H1 (cell line): ENCODE measurements around the gene QSER1. TPM values are rescaled to one million over a fixed set of nuclear protein-coding genes. Genes with fewer than 3 reads are reported as not detected.

ENCODE experiments used
- CTCF ChIA-PET: fragments of 300-600 bp; sonication (Branson Sonifier 250); formaldehyde crosslinking; loops from one replicate; lab custom pipeline; 2021; ENCODE audit not compliant: partially characterized antibody; lab: Charles Lee
- POLR2A ChIA-PET: fragments of 300-600 bp; sonication (Branson Sonifier 250); formaldehyde crosslinking; loops from one replicate; lab custom pipeline; 2021; ENCODE audit warnings: inconsistent platforms; ENCODE audit not compliant: partially characterized antibody; lab: Charles Lee
- DNase-seq, 2 experiments: peaks; one replicate each; pipeline versions ENCODE4 v3.0.0 to v3.0.0-alpha.2; 2010 to 2022; ENCODE audit warnings: low spot score in 2 of 2, low read depth in 1 of 2, mixed read lengths in 1 of 2
- FAIRE-seq: peaks from 2 replicates; lab custom pipeline; 2011; peaks lifted over from hg19 to GRCh38; lab: Jason Lieb, UNC
- H2AFZ ChIP-seq: 2 replicates; pipeline ENCODE4 v1.8.1; 2012; ENCODE audit warnings: low read length, inconsistent platforms
- H2AK5ac ChIP-seq: 2 replicates; pipeline ENCODE4 v1.6.1; 2013; ENCODE audit warnings: low read depth, low read length
- H2BK120ac ChIP-seq: replicated peaks from 2 replicates; pipeline ENCODE3; 2013; ENCODE audit warnings: low read depth, low read length, inconsistent platforms
- H2BK12ac ChIP-seq: 2 replicates; pipeline ENCODE4 v1.6.1; 2013; ENCODE audit warnings: low read depth, low read length
- H2BK15ac ChIP-seq: 2 replicates; pipeline ENCODE4 v1.6.1; 2013; ENCODE audit warnings: low read length
- H2BK20ac ChIP-seq: 2 replicates; pipeline ENCODE4 v1.6.1; 2013; ENCODE audit warnings: low read length
- H2BK5ac ChIP-seq: 2 replicates; pipeline ENCODE4 v1.6.1; 2013; ENCODE audit warnings: low read depth, low read length
- H3K14ac ChIP-seq: 2 replicates; pipeline ENCODE4 v1.6.1; 2013; ENCODE audit warnings: inconsistent platforms; ENCODE audit not compliant: insufficient read length
- H3K18ac ChIP-seq: 2 replicates; pipeline ENCODE4 v1.6.1; 2013; ENCODE audit warnings: low read length; ENCODE audit errors: extremely low read depth
- H3K23ac ChIP-seq: 2 replicates; pipeline ENCODE4 v1.6.1; 2013; ENCODE audit warnings: inconsistent platforms; ENCODE audit not compliant: insufficient read length
- H3K23me2 ChIP-seq: 2 replicates; pipeline ENCODE4 v1.6.1; 2013; ENCODE audit warnings: low read depth, low read length
- H3K27ac ChIP-seq: 2 replicates; pipeline ENCODE4 v1.6.1; 2011; ENCODE audit warnings: low read depth, low read length, inconsistent platforms
- H3K27me3 ChIP-seq, 4 experiments: replicated peaks in 1 of 4; 1 replicate in 1 of 4; 2 replicates in 3 of 4; pipeline versions ENCODE4 v1.6.1 to v1.8.1; 2011 to 2013; ENCODE audit warnings: low read length in 3 of 4, mild to moderate bottlenecking in 3 of 4, inconsistent platforms in 2 of 4, mixed read lengths in 2 of 4, moderate library complexity in 1 of 4; ENCODE audit not compliant: control insufficient read depth in 3 of 4, insufficient read depth in 3 of 4; ENCODE audit errors: extremely low read depth in 1 of 4
- H3K36me3 ChIP-seq, 4 experiments: 2 replicates each; pipeline versions ENCODE4 v1.6.1 to v1.8.1; 2011 to 2013; ENCODE audit warnings: mild to moderate bottlenecking in 4 of 4, low read length in 3 of 4, moderate library complexity in 2 of 4, control low read depth in 1 of 4, inconsistent platforms in 1 of 4; ENCODE audit not compliant: insufficient read depth in 4 of 4, control insufficient read depth in 2 of 4
- H3K4ac ChIP-seq: replicated peaks from 2 replicates; pipeline ENCODE3; 2013; ENCODE audit warnings: low read length, low read depth, mixed read lengths, inconsistent platforms; ENCODE audit not compliant: insufficient read length
- H3K4me1 ChIP-seq, 4 experiments: replicated peaks in 1 of 4; 1 replicate in 1 of 4; 2 replicates in 3 of 4; pipeline versions ENCODE4 v1.6.1 to v1.8.1; 2011 to 2013; ENCODE audit warnings: low read length in 3 of 4, inconsistent platforms in 2 of 4, mixed read lengths in 1 of 4; ENCODE audit not compliant: insufficient read depth in 4 of 4, control insufficient read depth in 3 of 4
- H3K4me2 ChIP-seq, 2 experiments: 2 replicates each; pipeline versions ENCODE4 v1.6.1 to v1.8.1; 2011 to 2013; ENCODE audit warnings: low read depth in 2 of 2, low read length in 2 of 2, control low read depth in 1 of 2, inconsistent platforms in 1 of 2, mild to moderate bottlenecking in 1 of 2; ENCODE audit not compliant: insufficient read depth in 1 of 2
- H3K4me3 ChIP-seq, 4 experiments: fragments of 200-600, 300-600 bp in 1 of 4; sonication (generic), shearing (Covaris generic), sonication (Bioruptor Twin) in 1 of 4; 2 replicates each; pipeline versions ENCODE4 v1.5.1 to v1.8.1; 2011 to 2016; ENCODE audit warnings: low read length in 4 of 4, low read depth in 3 of 4, control low read depth in 2 of 4, inconsistent platforms in 2 of 4, mild to moderate bottlenecking in 2 of 4, mixed read lengths in 1 of 4, moderate library complexity in 1 of 4; ENCODE audit not compliant: insufficient read depth in 2 of 4; ENCODE audit errors: extremely low read depth in 1 of 4
- H3K56ac ChIP-seq: replicated peaks from 2 replicates; pipeline ENCODE3; 2013; ENCODE audit warnings: low read depth, mild to moderate bottlenecking, mixed read lengths, low read length, inconsistent platforms; ENCODE audit not compliant: insufficient read length
- H3K79me1 ChIP-seq: 2 replicates; pipeline ENCODE4 v1.6.1; 2013; ENCODE audit warnings: low read depth, low read length, control low read depth
- H3K79me2 ChIP-seq, 2 experiments: 2 replicates each; pipeline versions ENCODE4 v1.6.1 to v1.8.1; 2012 to 2013; ENCODE audit warnings: low read length in 2 of 2, mild to moderate bottlenecking in 2 of 2, inconsistent platforms in 1 of 2; ENCODE audit not compliant: insufficient read depth in 2 of 2, control insufficient read depth in 1 of 2
- H3K9ac ChIP-seq, 4 experiments: replicated peaks in 1 of 4; 1 replicate in 1 of 4; 2 replicates in 3 of 4; pipeline versions ENCODE4 v1.6.1 to v1.8.1; 2011 to 2013; ENCODE audit warnings: low read depth in 3 of 4, low read length in 3 of 4, control low read depth in 2 of 4, mild to moderate bottlenecking in 2 of 4, moderate library complexity in 2 of 4, inconsistent platforms in 1 of 4; ENCODE audit errors: extremely low read depth in 1 of 4
- H3K9me3 ChIP-seq, 2 experiments: 2 replicates each; pipeline versions ENCODE4 v1.6.1 to v1.8.1; 2012 to 2013; ENCODE audit warnings: mild to moderate bottlenecking in 2 of 2, moderate library complexity in 2 of 2, control low read depth in 1 of 2, inconsistent platforms in 1 of 2, low read depth in 1 of 2, low read length in 1 of 2, mixed read lengths in 1 of 2; ENCODE audit not compliant: insufficient read depth in 2 of 2
- H4K20me1 ChIP-seq, 2 experiments: replicated peaks in 1 of 2; 2 replicates each; pipeline versions ENCODE3 to v1.8.1; 2011 to 2013; ENCODE audit warnings: inconsistent platforms in 2 of 2, low read length in 2 of 2, mild to moderate bottlenecking in 1 of 2; ENCODE audit not compliant: insufficient read depth in 2 of 2, control insufficient read depth in 1 of 2
- H4K5ac ChIP-seq: 2 replicates; pipeline ENCODE4 v1.6.1; 2013; ENCODE audit warnings: low read length, low read depth, mixed read lengths, inconsistent platforms; ENCODE audit not compliant: insufficient read length
- H4K8ac ChIP-seq: 2 replicates; pipeline ENCODE4 v1.8.0; 2013; ENCODE audit warnings: mild to moderate bottlenecking, moderate library complexity, low read length, inconsistent platforms; ENCODE audit not compliant: insufficient read depth; ENCODE audit errors: extremely low read depth
- H4K91ac ChIP-seq: replicated peaks from 2 replicates; pipeline ENCODE3; 2013; ENCODE audit warnings: low read length, mixed read lengths, inconsistent platforms; ENCODE audit not compliant: insufficient read length
- EZH2 ChIP-seq: fragments of 200-600 bp; sonication (generic); IDR thresholded peaks from 2 replicates; pipeline ENCODE4 v1.7.1; 2012; ENCODE audit warnings: low read depth, mild to moderate bottlenecking, moderate library complexity, low read length, inconsistent platforms; ENCODE audit not compliant: severe bottlenecking
- POLR2A ChIP-seq, 2 experiments: IDR thresholded peaks; 1 replicate in 1 of 2; 2 replicates in 1 of 2; pipeline ENCODE4 v1.6.1; 2011; ENCODE audit warnings: low read depth in 2 of 2, low read length in 2 of 2, mild to moderate bottlenecking in 2 of 2; ENCODE audit errors: control extremely low read depth in 1 of 2
- WGBS, 2 experiments: shearing (Covaris generic) in 1 of 2; methylation state at CpG; one replicate each; pipeline versions ENCODE4 v1.1.6 to v1.1.7; 2013 to 2015; ENCODE audit warnings: low lambda C conversion rate in 2 of 2, mixed read lengths in 2 of 2, inconsistent platforms in 1 of 2, low coverage in 1 of 2, missing lambda C conversion rate in 1 of 2; ENCODE audit not compliant: insufficient replicate concordance in 2 of 2, insufficient coverage in 1 of 2, insufficient read length in 1 of 2; ENCODE audit errors: extremely low coverage in 1 of 2, missing lambda C conversion rate in 1 of 2; 5-methylcytosine and 5-hydroxymethylcytosine counted together
- polyA plus RNA-seq, 7 experiments: library from polyadenylated mRNA; depleted of rRNA in 3 of 7; stranded (reverse) in 5 of 7; unstranded in 2 of 7; fragments of >200 nt in 5 of 7; fragments of 200-250 nt in 2 of 7; gene quantifications; 1 replicate in 5 of 7; 2 replicates in 1 of 7; 4 replicates in 1 of 7; pipeline versions ENCODE4 v1.2.1 to v1.2.3, GENCODE V29; 2011 to 2013; ENCODE audit warnings: missing spikeins in 2 of 7, mixed read lengths in 2 of 7
- total RNA-seq: library from RNA; stranded (reverse); fragmentation: NEBNext Ultra II Directional; extraction: Animal tissue kit (Norgen Biotek cat#: 25700); gene quantifications from 2 replicates; pipeline ENCODE4 v1.2.1, GENCODE V29; 2021

The QSER1 gene
- total and polyA plus RNA-seq, 2 of the 8 experiments (the other 6 are each of a cell fraction or from before 2014, with no cell fraction given), result 29.3 to 117 TPM

DNA sequence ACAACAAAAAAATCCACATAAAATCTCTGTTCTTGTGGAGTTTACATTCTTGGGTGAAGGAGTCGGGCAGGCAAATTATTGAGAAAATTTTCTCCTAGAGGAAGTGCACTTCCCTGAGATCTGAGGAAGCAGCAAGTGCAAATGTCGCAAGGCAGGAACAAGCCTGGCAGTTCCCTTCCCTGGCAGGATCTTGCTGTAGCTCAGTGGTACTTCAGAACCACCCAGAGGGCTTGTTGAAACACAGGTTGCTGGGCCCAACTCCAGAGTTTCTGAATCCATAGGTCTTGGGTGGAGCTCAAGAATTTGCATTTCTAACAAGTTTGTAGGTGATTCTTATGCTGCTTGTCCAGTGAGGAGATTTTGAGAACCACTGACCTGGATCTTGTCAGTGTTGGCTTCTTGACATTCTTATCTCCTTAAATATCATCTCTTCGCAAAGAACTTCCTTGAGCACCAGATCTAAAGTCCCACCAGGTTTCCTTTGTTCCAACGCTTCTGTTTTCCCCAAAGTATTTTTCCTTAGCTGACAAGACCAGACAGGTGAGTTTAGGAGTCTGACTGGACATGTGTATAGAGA, 9.6 kb downstream of the QSER1 start:
- Histone ChIP-seq H3K79me1 (peaks cover 12% of the 10 kb centered on the region), H4K5ac (no peak overlapping the region), H3K56ac (no peak overlapping the region), H2BK120ac (no peak overlapping the region), H3K4me3 (no peak overlapping the region), H4K8ac (no peak overlapping the region), H3K4ac (no peak overlapping the region), H3K4me2 (no peak overlapping the region), H3K14ac (no peak overlapping the region), H3K9ac (no peak overlapping the region), H2BK5ac (no peak overlapping the region), H3K79me2 (peaks cover 76 to 100% of the 10 kb centered on the region in 2 experiments), H3K4me1 (peaks cover under 1 to 16% (median 11%) of the 10 kb centered on the region in 4 experiments), H3K18ac (no peak overlapping the region), H2BK15ac (no peak overlapping the region), H2AK5ac (no peak overlapping the region), H2BK12ac (no peak overlapping the region), H3K36me3 (peaks cover 0 to 32% (median 3%) of the 10 kb centered on the region in 4 experiments; a peak in 4 of 8 replicates), H3K23ac (no peak overlapping the region), H4K91ac (no peak overlapping the region), H3K23me2 (no peaks in the 10 kb centered on the region), H3K27ac (no peak overlapping the region), H4K20me1 (peaks cover 33 to 49% of the 10 kb centered on the region in 2 experiments), H3K27me3 (no peaks in the 10 kb centered on the region), H3K9me3 (no peaks in the 10 kb centered on the region), H2BK20ac (no peak overlapping the region), H2AFZ (no peak overlapping the region)
- 93% methylated on average over 4 of the region's 4 CpGs; no CpG with 5 or more reads in 1 of the 2 experiments for WGBS, 2 experiments
- TF ChIP-seq EZH2, result no peak
- TF ChIP-seq POLR2A (IDR thresholded peaks at IDR 0.05; ENCODE audit: control extremely low read depth in 1 of 2, low read depth in 2 of 2, low read length in 2 of 2), result peak in 1 of 2 experiments; percentile 53; a peak in 1 of 3 replicates
- no peak for FAIRE-seq
- DNase-seq, result peak in 1 of 2 experiments; percentile 38
- ChIA-PET POLR2A (interaction anchor here (0.6 to 4.5 kb wide), 8 partner anchors 7 to 31 kb away, joined by 3 to 35 read pairs (median 4); partner anchors contain the start of gene QSER1), CTCF (interaction anchor here (0.6 to 1.5 kb wide), 3 partner anchors 10 to 64 kb away, joined by 3 to 5 read pairs (median 4); no protein-coding TSS in a partner anchor)
